HG03064 (cell line): ENCODE data around the gene ARL13A.
"Not testable (repeated sequence)": the region's sequence is repeated elsewhere in the genome, so short reads cannot be mapped to it uniquely, and the experiment has no call there.

Experiments
- ATAC-seq: cut with Tn5 transposase; IDR thresholded peaks from one replicate; pipeline ENCODE4 v1.9.1; 2021; ENCODE audit warnings: low read depth; ENCODE audit not compliant: unreplicated experiment

ARL13A gene

GRCh38 chrX:100984818-100985217, 15.3 kb downstream of the ARL13A start:
- ATAC-seq, result no peak

DNA sequence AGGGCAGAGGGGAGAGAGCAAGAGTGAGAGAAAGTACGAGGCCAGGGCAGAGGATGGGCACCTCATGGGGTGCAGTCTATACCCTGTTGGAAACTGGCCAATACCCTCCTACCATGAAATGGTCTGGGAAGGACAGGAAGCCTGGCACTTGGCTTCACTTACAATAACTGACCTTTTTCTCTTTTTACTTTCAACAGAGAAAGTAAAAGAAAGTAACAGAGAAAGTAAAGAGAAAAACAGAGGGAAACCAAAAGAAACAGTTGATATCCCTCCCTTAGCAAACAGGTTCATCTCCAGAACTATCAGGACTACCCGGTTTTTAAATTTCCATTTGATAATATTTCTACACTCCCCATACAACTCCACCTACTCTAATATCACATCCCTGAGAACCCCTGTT, 20.6 kb downstream of the ARL13A start:
- no peak for ATAC-seq

DNA sequence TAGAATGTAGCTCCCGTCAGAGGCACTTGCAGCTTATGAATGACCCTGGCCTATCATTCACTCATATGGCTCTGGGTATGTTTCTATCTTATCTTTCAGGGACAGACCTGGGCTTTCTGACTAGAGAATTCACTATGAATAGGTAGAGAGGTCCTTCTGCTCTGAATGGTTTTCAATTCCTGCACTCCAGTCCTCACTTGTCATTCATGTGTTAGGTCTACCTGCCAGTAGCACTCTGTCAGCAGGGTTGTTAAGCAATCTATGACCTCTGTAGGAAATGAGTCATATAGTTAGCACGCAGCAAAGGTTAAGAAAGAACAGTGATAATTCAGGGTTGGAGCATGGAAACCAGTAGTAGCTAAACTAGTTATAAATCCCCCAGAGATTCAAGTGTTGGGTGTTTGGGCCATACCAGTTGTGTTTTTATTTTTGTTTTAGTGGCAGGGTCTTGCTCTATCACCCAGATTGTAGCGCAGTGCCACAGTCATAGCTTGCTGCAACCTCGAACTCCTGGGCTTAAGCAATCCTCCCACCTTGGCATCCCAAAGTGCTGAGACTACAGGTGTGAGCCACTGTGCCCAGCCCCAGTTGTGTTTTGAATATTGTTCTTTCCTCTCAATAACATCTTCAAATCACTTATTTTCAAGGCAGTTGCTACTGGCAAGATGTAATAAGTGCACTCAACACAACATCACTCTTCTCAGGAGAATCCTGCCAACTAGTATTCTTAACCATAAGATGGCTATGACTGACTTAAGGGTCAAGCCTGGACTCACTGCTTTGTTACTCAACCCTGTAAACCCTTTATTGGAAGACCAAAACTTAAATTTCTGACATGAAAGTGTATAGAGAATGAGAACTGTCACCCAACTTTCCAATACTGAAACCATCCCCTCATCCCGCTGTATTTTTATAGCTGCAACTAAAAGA, 25.1 kb downstream of the ARL13A start:
- ATAC-seq, result peak; percentile 86

DNA sequence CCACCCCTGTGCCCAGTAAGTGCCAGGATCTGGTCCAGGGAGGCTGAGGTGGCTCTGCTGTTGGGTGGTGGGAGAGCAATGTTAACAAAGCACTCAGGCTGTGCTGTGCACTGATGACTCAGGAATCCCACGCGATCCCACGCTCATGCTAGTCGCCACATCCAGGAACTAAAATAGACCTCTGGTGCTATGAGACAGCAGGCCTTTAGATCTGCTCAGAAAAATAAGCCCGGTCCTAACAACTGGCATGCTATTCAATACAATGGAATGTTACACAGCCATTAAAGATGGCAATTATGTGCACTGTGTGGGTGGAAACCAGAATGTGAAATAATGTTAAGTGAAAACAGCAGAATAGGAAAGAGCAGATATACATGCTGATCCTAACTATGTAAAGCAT, 26.0 kb downstream of the ARL13A start:
- no peak for ATAC-seq

- ATAC-seq, result no peak
Observed at GRCh38 chrX:100999451-100999850, 29.9 kb downstream of the ARL13A start.

GRCh38 chrX:101009090-101009489, 39.6 kb downstream of the ARL13A start:
- ATAC-seq, result no peak

GRCh38 chrX:101012031-101012430, 42.5 kb downstream of the ARL13A start:
- not testable (repeated sequence) for ATAC-seq

DNA sequence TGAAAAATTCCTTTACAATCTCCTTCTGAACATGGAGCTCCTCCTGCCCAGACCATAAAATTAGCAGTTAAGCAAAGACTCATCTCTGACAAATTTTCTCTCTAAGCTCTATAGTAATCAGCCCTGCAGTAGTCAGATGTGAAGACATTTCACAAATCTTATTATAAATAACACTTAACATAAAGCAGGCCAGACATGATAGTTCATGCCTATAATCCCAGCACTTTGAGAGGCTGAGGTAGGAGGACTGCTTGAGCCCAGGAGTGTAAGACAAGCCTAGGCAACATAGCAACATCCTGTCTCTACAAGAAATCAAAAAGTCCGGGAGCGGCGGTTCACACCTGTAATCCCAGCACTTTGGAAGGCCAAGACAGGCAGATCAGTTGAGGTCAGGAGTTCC, 52.5 kb downstream of the ARL13A start:
- no peak for ATAC-seq

- ATAC-seq, result no peak
Observed at GRCh38 chrX:101025126-101025525, 55.6 kb downstream of the ARL13A start.

DNA sequence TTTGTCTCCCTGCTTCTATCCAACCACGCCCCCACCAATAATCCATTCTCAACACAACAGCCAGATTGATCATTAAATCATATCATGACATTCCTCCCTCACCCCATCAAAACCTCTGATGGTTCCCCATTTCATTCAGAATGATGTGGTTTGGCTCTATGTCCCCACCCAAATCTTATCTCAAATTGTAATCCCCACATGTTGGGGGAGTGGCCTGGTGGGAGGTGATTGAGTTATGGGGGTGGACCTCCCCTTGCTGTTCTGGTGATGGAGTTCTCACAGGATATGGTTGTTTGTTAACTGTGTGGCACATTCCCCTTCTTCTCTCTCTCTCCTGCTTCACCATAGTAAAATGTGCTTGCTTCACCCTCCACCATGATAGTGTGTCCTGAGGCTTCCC, 59.1 kb downstream of the ARL13A start:
- no peak for ATAC-seq

DNA sequence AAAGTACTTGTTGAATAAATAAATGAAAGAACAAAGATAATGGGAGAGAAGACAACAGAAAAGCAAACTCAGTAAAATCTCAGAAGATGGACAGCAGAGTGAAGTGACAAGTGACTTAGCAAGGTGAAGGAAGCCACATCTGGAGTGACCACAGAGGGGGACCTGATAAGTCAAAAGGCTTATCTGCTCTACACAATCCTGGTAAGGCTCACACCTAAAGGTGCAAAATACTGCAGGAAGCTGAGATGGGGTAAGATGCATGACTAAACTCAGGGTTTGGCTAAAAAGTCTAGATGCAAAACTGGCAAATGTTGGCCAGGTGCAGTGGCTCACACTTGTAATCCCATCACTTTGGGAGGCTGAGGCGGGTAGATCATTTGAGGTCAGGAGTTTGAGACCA, 60.2 kb downstream of the ARL13A start:
- ATAC-seq, result no peak

GRCh38 chrX:101037231-101037630, 67.7 kb downstream of the ARL13A start:
- no peak for ATAC-seq

DNA sequence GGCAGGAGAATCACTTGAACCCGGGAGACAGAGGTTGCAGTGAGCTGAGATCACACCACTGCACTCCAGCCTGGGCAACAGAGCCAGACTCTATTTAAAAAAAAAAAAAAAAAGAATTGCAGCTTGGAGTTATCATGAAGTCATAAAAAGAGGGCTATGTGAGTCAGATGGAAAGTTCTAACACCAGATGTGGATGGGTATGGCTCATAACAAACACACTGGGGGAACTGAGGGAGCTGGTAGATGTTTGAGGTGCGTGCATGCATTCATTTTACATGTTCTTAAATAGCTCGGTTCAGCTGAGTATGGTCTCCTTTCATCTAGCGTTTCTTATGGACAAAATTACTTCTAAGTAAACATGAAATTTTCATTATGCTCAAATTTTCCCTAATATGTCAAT, 70.7 kb downstream of the ARL13A start:
- ATAC-seq, result no peak
